Lung (tissue), 12 donors: ENCODE measurements around the gene NANOS1. TPM values are rescaled to one million over a fixed set of nuclear protein-coding genes. Genes with fewer than 3 reads are reported as not detected.

Source experiments
- ATAC-seq: fragments of 200-7000 bp; cut with Tn5 transposase; one replicate; pipeline ENCODE4 v1.9.1; 2020; ENCODE audit warnings: moderate number of reproducible peaks; ENCODE audit not compliant: insufficient read depth, low FRiP score
- DNase-seq, 3 donors: peaks; one replicate each; pipeline ENCODE4 v3.0.0-alpha.2; 2013 to 2017
- H3K27ac ChIP-seq, 2 donors: one replicate each; pipeline ENCODE4 v1.5.1; 2013; ENCODE audit warnings: mild to moderate bottlenecking in 2 of 2, moderate library complexity in 2 of 2, control low read depth in 1 of 2, inconsistent platforms in 1 of 2, low read depth in 1 of 2, low read length in 1 of 2
- H3K27me3 ChIP-seq, 3 donors: one replicate each; pipeline ENCODE4 v1.5.1; 2013; ENCODE audit warnings: low read length in 2 of 3; ENCODE audit not compliant: control insufficient read depth in 3 of 3, insufficient read depth in 3 of 3
- H3K36me3 ChIP-seq, 4 donors: one replicate each; pipeline ENCODE4 v1.5.1; 2013; ENCODE audit warnings: low read length in 4 of 4, mild to moderate bottlenecking in 1 of 4, moderate library complexity in 1 of 4; ENCODE audit not compliant: control insufficient read depth in 4 of 4, insufficient read depth in 4 of 4
- H3K4me1 ChIP-seq, 5 donors: one replicate each; pipeline ENCODE4 v1.5.1; 2013; ENCODE audit warnings: low read length in 5 of 5, mild to moderate bottlenecking in 2 of 5, moderate library complexity in 1 of 5; ENCODE audit not compliant: control insufficient read depth in 5 of 5, insufficient read depth in 5 of 5
- H3K4me3 ChIP-seq: one replicate; pipeline ENCODE4 v1.5.1; 2013; ENCODE audit warnings: mild to moderate bottlenecking, control low read depth, moderate library complexity
- H3K9ac ChIP-seq, 2 donors: one replicate each; pipeline ENCODE4 v1.5.1; 2013; ENCODE audit warnings: low read length in 2 of 2, control low read depth in 1 of 2; ENCODE audit not compliant: insufficient read depth in 1 of 2
- H3K9me3 ChIP-seq, 4 donors: one replicate each; pipeline ENCODE4 v1.5.1; 2013; ENCODE audit warnings: low read length in 3 of 4, mild to moderate bottlenecking in 1 of 4, moderate library complexity in 1 of 4; ENCODE audit not compliant: control insufficient read depth in 4 of 4, insufficient read depth in 3 of 4
- WGBS, 2 donors: extraction: QIAGEN DNeasy Blood & Tissue Kit; methylation state at CpG; one replicate each; pipeline ENCODE4 v1.1.7; 2013; 5-methylcytosine and 5-hydroxymethylcytosine counted together
- polyA plus RNA-seq, 2 donors: library from polyadenylated mRNA; stranded (reverse); fragments of 200-250 nt; gene quantifications; one replicate each; pipeline ENCODE4 v1.2.1, GENCODE V29; 2013
- total RNA-seq, 2 donors: library from RNA; depleted of rRNA in 1 of 2; stranded (reverse); fragments of >200 nt in 1 of 2; gene quantifications; one replicate each; pipeline ENCODE4 v1.2.1, GENCODE V29; 2014 to 2021
- TF ChIP-seq, protein P1 (sequence below): IDR thresholded peaks from 2 replicates; pipeline ENCODE4 v1.5.1; 2012; ENCODE audit warnings: mild to moderate bottlenecking; ENCODE audit errors: control extremely low read depth, extremely low read depth
- donor health status: control.
- donor health status: control.
- donor health status: Bipolar disorder and iron deficiency.
- donor health status: healthy.
- donor health status: DM: yes; HTN: yes; CAD: no.

The NANOS1 gene
- total and polyA plus RNA-seq, 4 donors, result 0.73 to 1.4 (median 0.82) TPM

DNA sequence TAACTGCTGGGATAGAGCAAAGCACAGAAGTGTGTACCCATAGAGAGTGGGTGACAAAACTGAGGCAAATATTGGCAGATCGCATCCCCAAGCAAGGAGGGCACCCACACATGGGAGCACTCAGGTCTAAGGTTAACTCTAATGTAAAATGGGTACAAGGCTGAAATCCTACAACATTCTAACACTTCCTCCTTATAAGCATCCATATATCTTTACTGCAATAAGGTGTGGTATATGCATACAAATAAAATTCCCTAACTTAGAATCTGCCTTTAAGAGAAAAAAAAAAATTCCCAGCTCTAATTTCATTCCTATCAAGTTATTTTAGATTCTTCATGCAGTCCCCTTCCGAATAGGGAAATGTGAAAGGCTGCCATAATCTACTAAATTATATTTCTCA, 32.4 kb downstream of the NANOS1 start:
- no peaks in the 10 kb centered on the region for H3K27me3 ChIP-seq
- H3K36me3 ChIP-seq, result peaks cover 31 to 77% (median 55%) of the 10 kb centered on the region in 4 donors
- no peak overlapping the region for H3K27ac ChIP-seq
- no peak overlapping the region for H3K4me3 ChIP-seq
- TF ChIP-seq, protein P1, sequence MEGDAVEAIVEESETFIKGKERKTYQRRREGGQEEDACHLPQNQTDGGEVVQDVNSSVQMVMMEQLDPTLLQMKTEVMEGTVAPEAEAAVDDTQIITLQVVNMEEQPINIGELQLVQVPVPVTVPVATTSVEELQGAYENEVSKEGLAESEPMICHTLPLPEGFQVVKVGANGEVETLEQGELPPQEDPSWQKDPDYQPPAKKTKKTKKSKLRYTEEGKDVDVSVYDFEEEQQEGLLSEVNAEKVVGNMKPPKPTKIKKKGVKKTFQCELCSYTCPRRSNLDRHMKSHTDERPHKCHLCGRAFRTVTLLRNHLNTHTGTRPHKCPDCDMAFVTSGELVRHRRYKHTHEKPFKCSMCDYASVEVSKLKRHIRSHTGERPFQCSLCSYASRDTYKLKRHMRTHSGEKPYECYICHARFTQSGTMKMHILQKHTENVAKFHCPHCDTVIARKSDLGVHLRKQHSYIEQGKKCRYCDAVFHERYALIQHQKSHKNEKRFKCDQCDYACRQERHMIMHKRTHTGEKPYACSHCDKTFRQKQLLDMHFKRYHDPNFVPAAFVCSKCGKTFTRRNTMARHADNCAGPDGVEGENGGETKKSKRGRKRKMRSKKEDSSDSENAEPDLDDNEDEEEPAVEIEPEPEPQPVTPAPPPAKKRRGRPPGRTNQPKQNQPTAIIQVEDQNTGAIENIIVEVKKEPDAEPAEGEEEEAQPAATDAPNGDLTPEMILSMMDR, result no peak
- no peak overlapping the region for H3K9ac ChIP-seq
- H3K4me1 ChIP-seq, result no peaks in the 10 kb centered on the region
- no peak for DNase-seq
- 92 to 95% methylated on average over 2 of the region's 2 CpGs for WGBS, 2 donors
- H3K9me3 ChIP-seq, result no peaks in the 10 kb centered on the region
- ATAC-seq, result no peak

DNA sequence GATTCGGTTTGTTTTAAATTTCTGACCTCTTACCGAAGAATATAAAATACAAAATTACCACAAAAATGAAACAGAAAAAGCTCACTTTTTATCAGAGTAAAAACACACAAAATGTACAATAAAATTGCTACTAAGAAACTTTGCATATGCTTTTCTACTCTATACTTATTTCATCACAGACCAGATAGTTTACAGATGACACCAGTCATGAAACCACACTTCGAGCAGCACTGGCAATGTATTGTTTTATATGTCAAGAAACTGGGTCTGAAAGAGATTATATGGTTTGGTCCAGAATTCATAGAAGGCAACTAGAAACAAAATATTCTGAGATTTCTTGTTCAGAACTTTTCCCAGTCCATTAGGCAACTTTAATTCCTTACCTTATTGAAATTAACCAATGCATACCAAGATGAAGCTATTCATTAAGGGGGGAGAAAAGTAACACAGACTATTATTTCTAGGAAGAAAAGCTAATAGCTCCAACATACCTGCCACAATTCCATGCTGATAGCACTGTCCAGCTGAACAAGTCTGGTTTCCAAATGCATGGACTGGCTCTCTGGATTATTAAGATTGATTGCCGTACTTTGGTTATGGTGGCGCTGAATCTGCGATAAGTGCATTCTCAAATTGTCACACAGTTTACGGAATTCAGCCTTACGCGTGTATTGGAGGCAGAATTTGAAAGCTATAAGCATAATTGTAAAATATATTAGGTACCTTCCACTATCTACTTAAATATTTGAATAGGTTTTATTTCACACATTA, 41.1 kb downstream of the NANOS1 start:
- DNase-seq (no peak), ATAC-seq (no peak)
- Histone ChIP-seq H3K27me3 (no peaks in the 10 kb centered on the region), H3K9me3 (no peaks in the 10 kb centered on the region), H3K36me3 (peaks cover 24 to 34% (median 29%) of the 10 kb centered on the region in 4 donors), H3K27ac (no peak overlapping the region), H3K4me3 (no peak overlapping the region), H3K4me1 (peaks cover 0 to 2% (median 0%) of the 10 kb centered on the region in 5 donors), H3K9ac (no peak overlapping the region)
- TF ChIP-seq, protein P1, result no peak
- 95 to 96% methylated on average over 9 of the region's 9 CpGs for WGBS, 2 donors

DNA sequence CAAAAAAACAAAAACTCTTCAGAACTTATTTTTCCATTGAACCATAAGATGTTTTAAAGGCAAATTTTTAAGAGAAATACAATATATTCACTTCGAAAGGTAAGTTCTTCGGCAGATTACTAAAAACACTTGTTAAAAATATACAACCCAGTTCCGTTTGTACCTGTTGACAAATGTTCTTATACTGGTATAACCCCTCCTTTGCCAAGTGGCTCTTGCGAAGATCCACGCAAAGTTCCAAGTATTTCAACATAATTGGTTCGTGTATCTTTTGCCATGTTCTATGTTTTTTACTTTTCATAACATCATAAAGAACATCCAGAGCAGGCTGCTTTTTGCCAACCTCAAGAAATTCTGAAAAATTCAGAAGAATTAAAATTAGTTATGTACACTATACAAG, 44.1 kb downstream of the NANOS1 start:
- no peak overlapping the region for H3K27ac ChIP-seq
- H3K4me3 ChIP-seq, result no peak overlapping the region
- DNase-seq, result no peak
- no peak overlapping the region for H3K9ac ChIP-seq
- ATAC-seq, result no peak
- no peaks in the 10 kb centered on the region for H3K27me3 ChIP-seq
- peaks cover 0 to 9% (median 7%) of the 10 kb centered on the region in 5 donors for H3K4me1 ChIP-seq
- H3K9me3 ChIP-seq, result no peaks in the 10 kb centered on the region
- H3K36me3 ChIP-seq, result peaks cover 15 to 26% (median 18%) of the 10 kb centered on the region in 4 donors
- TF ChIP-seq, protein P1, result no peak
- WGBS, 2 donors, result 58 to 59% methylated on average over 6 of the region's 6 CpGs
